ENCODE results near the gene HSPA6.
"Not testable (repeated sequence)": the region's sequence is repeated elsewhere in the genome, so short reads cannot be mapped to it uniquely, and the experiment has no call there.

HSPA6 gene

DNA sequence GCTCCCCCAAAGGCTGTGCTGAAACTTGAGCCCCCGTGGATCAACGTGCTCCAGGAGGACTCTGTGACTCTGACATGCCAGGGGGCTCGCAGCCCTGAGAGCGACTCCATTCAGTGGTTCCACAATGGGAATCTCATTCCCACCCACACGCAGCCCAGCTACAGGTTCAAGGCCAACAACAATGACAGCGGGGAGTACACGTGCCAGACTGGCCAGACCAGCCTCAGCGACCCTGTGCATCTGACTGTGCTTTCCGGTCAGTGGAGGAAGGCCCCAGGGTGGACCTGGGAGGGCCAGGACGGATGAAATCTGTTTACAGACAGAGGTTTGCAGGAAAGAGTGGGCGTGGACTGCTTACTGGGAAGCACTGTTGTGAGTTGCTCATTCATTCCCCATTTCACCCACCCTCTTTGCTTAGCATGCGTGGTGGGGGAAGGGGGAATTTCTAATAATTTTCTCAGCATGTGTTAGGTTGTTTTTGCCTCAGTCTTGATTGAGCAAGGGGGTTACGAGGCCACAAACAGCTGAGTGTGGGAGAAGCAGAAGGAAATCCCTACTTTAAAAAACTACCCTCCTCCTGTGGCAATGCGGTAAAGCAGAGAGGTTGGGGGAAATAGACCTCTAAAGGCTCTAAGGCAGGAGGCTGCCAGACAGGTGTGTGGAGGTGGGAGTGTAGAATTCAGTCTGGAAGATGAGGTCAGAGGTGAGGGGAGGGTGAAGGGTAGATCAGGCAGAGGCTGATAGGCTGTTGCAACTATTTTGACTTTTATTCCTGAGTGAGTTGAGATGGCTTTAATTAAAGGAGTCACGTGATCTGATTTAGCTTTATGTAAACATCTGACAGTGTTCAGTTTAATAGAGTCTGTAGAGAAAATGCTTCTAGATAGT is 17.8 kb upstream of the HSPA6 start:
- TF ChIP-seq, protein P1, sequence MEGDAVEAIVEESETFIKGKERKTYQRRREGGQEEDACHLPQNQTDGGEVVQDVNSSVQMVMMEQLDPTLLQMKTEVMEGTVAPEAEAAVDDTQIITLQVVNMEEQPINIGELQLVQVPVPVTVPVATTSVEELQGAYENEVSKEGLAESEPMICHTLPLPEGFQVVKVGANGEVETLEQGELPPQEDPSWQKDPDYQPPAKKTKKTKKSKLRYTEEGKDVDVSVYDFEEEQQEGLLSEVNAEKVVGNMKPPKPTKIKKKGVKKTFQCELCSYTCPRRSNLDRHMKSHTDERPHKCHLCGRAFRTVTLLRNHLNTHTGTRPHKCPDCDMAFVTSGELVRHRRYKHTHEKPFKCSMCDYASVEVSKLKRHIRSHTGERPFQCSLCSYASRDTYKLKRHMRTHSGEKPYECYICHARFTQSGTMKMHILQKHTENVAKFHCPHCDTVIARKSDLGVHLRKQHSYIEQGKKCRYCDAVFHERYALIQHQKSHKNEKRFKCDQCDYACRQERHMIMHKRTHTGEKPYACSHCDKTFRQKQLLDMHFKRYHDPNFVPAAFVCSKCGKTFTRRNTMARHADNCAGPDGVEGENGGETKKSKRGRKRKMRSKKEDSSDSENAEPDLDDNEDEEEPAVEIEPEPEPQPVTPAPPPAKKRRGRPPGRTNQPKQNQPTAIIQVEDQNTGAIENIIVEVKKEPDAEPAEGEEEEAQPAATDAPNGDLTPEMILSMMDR (IDR thresholded peaks at IDR 0.05; ENCODE audit: unreplicated experiment in 3 of 3) = no peak
- Mint-ChIP-seq H3K9me3 (no peaks in the 10 kb centered on the region), H3K4me1 (peaks cover 17% of the 10 kb centered on the region), H3K4me3 (no peak overlapping the region), H3K27ac (peak overlapping the region; percentile 16 to 78 (median 38)), H3K27me3 (ENCODE audit: low read depth) (peaks cover 10% of the 10 kb centered on the region), H3K36me3 (ENCODE audit: low read depth) (no peaks in the 10 kb centered on the region)

DNA sequence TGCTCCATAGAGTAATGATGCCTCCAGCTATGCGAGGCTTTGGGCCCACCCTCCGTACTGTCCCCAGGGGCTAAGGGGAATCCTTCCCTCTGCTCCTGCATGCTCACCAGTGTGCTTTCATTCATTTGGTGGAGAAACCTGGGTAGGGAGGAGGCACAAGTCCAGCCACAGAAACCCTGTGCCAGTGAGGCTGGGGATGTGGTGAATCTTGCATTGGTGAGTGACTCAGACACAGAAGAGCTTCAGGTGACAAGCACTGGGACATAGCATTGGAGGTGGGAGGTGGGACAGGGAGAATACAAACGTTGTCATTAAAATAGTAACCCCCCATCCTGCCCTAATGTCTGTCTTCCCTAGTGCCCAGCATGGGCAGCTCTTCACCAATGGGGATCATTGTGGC is 13.9 kb upstream of the HSPA6 start:
- Mint-ChIP-seq H3K27ac (no peak overlapping the region), H3K4me1 (peaks cover 29% of the 10 kb centered on the region), H3K4me3 (no peak overlapping the region), H3K36me3 (ENCODE audit: low read depth) (no peaks in the 10 kb centered on the region), H3K27me3 (ENCODE audit: low read depth) (peaks cover 4% of the 10 kb centered on the region), H3K9me3 (no peaks in the 10 kb centered on the region)
- TF ChIP-seq, protein P1 (IDR thresholded peaks at IDR 0.05; ENCODE audit: unreplicated experiment in 3 of 3) = no peak

DNA sequence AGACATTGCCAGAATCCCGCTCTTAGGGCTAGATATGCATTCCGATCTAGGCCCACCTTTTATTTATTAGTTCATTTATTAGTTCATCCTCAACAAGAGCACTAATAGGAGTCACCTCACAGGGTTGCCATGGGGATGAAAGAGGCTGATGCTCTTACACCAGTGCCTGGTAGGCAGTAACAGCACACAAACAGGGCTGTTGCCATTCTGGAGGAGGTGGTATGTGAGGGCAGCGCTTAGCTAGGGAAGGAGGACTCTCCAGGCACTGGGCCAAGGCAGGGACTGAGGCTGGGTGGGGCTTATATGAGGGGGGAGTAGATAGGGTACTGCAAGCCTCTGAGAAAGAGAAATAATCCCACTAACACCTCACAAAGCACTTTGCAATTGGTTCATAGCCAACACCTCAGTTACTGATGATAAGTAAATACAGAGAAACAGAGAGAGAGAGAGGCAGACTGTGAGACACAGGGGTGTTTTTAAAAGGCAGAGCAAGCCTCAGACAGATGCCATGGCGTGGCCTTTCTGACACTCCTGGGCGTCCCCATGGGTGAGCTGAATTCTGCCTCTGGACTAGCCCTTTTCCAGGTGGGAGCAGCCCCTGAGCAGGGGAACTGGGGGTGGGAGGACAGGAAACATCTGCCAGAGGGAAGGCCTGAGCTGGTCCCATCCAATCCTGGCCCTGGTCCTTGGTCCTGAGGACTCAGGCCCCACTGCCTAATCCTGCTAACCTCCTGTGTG is 13.2 kb upstream of the HSPA6 start:
- no peak overlapping the region for H3K4me3 Mint-ChIP-seq
- peak overlapping the region in 2 of 3 experiments; percentile 77 to 84 for H3K27ac Mint-ChIP-seq
- H3K4me1 Mint-ChIP-seq = peaks cover 29% of the 10 kb centered on the region
- no peaks in the 10 kb centered on the region for H3K36me3 Mint-ChIP-seq (ENCODE audit: low read depth)
- TF ChIP-seq, protein P1 (IDR thresholded peaks at IDR 0.05; ENCODE audit: unreplicated experiment in 3 of 3) = no peak
- no peaks in the 10 kb centered on the region for H3K9me3 Mint-ChIP-seq
- H3K27me3 Mint-ChIP-seq (ENCODE audit: low read depth) = no peaks in the 10 kb centered on the region

DNA sequence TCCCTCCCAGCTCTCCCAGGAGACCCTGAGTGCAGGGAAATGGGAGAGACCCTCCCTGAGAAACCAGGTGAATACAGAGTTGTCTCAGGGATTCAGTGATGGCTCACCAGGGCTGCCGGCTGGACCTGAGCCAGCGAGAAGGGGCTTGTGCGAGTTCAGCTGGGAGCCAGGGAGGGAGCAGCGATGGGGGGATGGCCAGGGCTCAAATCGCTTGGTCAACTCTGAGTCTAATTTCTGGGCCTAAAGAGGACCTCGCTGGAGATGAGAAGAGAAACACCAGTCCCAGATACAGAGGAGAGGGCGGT is 12.6 kb upstream of the HSPA6 start:
- no peaks in the 10 kb centered on the region for H3K36me3 Mint-ChIP-seq (ENCODE audit: low read depth)

DNA sequence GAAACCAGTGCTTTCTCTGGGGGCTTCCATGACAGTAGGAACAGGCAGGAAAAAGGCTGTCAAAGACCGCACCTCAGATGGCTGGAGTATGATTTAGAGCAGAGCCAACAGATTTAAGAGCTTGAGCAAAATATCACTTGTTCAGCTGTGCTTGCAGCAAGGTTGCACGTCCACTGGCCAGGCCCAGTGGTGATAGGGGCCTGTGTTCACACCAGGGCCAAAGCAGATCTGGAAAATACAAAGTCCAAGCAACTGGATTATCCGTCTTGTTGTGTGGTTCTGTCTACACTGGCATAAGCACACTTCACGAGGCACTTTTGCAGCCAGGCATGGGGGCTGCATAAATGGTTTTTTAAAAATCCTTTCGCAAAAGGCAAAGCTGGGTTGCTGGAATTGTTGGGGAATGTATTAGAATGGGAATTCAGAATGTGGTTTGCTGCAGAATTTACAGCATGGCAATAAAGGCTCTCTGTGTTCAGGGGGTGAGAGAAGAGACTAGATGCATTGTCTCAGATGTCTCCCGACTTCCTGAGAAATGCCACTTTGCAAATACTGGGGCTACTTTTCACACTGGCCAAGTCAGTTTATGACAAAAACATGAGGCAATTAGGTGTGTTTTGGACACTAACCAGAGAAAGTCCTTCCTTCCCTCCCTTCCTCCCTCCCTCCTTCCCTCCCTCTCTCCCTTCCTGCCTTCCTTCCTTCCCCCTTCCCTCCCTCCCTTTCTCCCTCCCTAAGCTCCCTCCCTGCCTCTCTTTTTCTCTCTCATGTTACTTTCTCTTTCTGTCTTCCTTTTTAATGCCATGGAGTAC is 11.5 kb upstream of the HSPA6 start:
- Mint-ChIP-seq H3K27ac (peak overlapping the region in 2 of 3 experiments; percentile 67 to 86), H3K4me1 (peaks cover 20% of the 10 kb centered on the region)
- H3K9me3 Mint-ChIP-seq; H3K4me3 Mint-ChIP-seq; H3K36me3 Mint-ChIP-seq (ENCODE audit: low read depth); H3K27me3 Mint-ChIP-seq (ENCODE audit: low read depth): not testable (repeated sequence)

More for the DNA sequence above, 12.6 kb upstream of the HSPA6 start:
- Mint-ChIP-seq H3K27me3 (ENCODE audit: low read depth) (no peaks in the 10 kb centered on the region), H3K4me1 (peaks cover 24% of the 10 kb centered on the region), H3K4me3 (no peak overlapping the region), H3K27ac (peak overlapping the region in 2 of 3 experiments; percentile 18 to 25), H3K9me3 (no peaks in the 10 kb centered on the region)
- TF ChIP-seq, protein P1 (IDR thresholded peaks at IDR 0.05; ENCODE audit: unreplicated experiment in 3 of 3) = no peak

DNA sequence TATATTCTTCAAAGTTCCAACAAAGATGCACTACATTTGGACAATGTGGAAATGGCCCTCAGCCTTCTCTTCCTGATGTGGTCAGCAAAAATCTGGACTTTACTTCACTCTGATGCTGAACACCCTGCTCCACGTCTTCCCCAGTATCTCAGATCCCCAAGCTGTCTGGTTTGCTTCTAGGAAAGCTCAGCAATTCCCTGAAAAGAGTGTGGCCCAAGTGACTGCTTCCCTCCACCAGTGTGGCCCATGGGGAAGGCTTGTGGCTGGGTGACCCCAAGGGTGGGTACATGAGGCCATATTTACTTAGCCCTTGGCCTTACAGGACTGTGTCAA is 10.9 kb upstream of the HSPA6 start:
- Mint-ChIP-seq H3K4me1 (peaks cover 20% of the 10 kb centered on the region), H3K27ac (peak overlapping the region; percentile 90 to 99 (median 98))
- not testable (repeated sequence) for H3K27me3 Mint-ChIP-seq (ENCODE audit: low read depth); H3K4me3 Mint-ChIP-seq; H3K9me3 Mint-ChIP-seq; H3K36me3 Mint-ChIP-seq (ENCODE audit: low read depth)

DNA sequence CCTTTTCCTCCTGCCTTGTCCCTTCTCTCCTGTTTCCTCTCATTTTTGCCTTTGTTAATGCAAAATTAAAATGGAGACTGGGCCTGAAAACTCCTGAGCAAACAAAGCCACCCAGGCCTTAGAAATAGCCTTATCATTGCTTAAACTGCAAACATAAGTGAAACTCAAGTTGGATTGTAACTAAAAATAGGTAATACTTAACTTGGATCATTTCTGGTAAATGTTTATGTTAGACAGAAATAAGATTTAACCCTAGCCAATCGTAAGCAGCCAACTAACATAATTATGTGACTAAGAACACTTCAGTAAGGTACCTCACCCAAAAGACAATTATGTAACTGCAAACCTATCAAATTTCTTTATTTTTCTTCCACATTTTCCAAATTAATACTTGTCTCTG is 10.4 kb upstream of the HSPA6 start:
- not testable (repeated sequence) for H3K36me3 Mint-ChIP-seq (ENCODE audit: low read depth); H3K9me3 Mint-ChIP-seq; H3K27me3 Mint-ChIP-seq (ENCODE audit: low read depth)
- Mint-ChIP-seq H3K4me3 (peak overlapping the region in 1 of 3 experiments; percentile 38), H3K4me1 (peaks cover 20% of the 10 kb centered on the region), H3K27ac (peak overlapping the region; percentile 90 to 99 (median 98))

DNA sequence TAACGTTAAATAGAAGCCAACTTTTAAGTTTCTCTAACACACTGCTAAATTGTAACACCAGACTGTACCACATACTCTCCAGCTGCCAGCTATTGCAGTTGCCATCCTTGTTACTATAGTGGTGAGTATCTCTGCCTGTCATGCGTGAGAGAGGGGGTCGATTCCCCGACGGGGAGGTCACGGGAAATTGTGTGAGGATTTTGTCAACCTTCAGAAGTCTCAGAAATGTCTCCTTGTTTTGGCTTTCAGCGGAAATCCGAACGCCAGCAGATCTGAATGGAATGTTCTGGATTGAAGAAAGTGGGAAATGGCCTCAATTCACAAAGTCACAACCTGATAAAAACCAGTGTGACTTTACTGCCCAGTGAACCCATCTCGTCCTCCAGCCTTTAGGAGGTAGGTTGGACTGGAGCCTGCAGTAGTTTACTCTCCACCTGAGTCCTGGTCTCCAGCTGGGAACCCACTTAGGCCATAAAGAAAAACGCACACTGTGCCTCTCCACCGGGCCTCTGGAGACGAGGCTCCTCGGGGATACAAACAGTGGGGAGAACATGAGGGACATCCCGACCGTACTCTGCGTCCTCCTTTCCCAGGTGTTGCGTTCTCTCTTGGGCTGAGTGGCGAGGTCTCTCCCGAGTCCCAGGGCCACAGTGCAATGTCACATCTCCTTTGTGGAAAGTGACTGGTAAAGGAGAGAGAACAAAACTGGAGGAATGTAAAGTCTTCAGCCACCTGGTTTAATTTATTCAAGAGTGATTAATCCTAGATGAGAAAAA is 1.1 kb upstream of the HSPA6 start:
- Mint-ChIP-seq H3K27me3 (ENCODE audit: low read depth) (peaks cover 56% of the 10 kb centered on the region), H3K4me3 (peak overlapping the region; percentile 89 to 95 (median 92)), H3K27ac (peak overlapping the region in 1 of 3 experiments; percentile 28)
- H3K4me1 Mint-ChIP-seq; H3K9me3 Mint-ChIP-seq; H3K36me3 Mint-ChIP-seq (ENCODE audit: low read depth): not testable (repeated sequence)

DNA sequence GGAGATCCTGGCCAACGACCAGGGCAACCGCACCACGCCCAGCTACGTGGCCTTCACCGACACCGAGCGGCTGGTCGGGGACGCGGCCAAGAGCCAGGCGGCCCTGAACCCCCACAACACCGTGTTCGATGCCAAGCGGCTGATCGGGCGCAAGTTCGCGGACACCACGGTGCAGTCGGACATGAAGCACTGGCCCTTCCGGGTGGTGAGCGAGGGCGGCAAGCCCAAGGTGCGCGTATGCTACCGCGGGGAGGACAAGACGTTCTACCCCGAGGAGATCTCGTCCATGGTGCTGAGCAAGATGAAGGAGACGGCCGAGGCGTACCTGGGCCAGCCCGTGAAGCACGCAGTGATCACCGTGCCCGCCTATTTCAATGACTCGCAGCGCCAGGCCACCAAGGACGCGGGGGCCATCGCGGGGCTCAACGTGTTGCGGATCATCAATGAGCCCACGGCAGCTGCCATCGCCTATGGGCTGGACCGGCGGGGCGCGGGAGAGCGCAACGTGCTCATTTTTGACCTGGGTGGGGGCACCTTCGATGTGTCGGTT is 477 bp downstream of the HSPA6 start:
- H3K27ac Mint-ChIP-seq; H3K9me3 Mint-ChIP-seq; H3K4me1 Mint-ChIP-seq; H3K36me3 Mint-ChIP-seq (ENCODE audit: low read depth): not testable (repeated sequence)
- Mint-ChIP-seq H3K27me3 (ENCODE audit: low read depth) (peaks cover 64% of the 10 kb centered on the region), H3K4me3 (peak overlapping the region; percentile 76 to 80 (median 80))

Data from nephron (organoid).